IMR-90 (cell line): Measurements from ENCODE around the gene ROR2. TPM values are rescaled to one million over a fixed set of nuclear protein-coding genes. Genes with fewer than 3 reads are reported as not detected.

Source experiments
- ATAC-seq: fragments of 200-7000 bp; cut with Tn5 transposase; 2 replicates; pipeline ENCODE4 v1.9.1; 2020; ENCODE audit warnings: low read depth, mild to moderate bottlenecking, moderate library complexity
- BruUV-seq: library from RNA; stranded (reverse); fragments of 400-500 nt; replicated peaks from 2 replicates; lab custom pipeline; 2021; lab: Mats Ljungman, UMichigan
- CTCF ChIA-PET: fragments of 300-600 bp; formaldehyde crosslinking; extraction: SDS; loops from one replicate; lab custom pipeline; 2021; ENCODE audit warnings: antibody characterized with exemption; lab: Yijun Ruan, JAX
- POLR2A ChIA-PET: fragments of 300-600 bp; sonication (Branson Sonifier 250); formaldehyde crosslinking; loops from one replicate; lab custom pipeline; 2022; ENCODE audit warnings: antibody characterized with exemption; ENCODE audit not compliant: unreplicated experiment; lab: Charles Lee
- DNase-seq: peaks from one replicate; pipeline ENCODE4 v3.0.0; 2013
- H2AFZ ChIP-seq: replicated peaks from 2 replicates; pipeline ENCODE3; 2013; ENCODE audit warnings: low read length, mild to moderate bottlenecking; ENCODE audit not compliant: poor library complexity
- H2AK5ac ChIP-seq: 2 replicates; pipeline ENCODE4 v1.6.1; 2013; ENCODE audit warnings: low read depth, low read length, inconsistent platforms
- H2AK9ac ChIP-seq: replicated peaks from 2 replicates; pipeline ENCODE3; 2013; ENCODE audit warnings: mild to moderate bottlenecking, low read depth, low read length, moderate library complexity; ENCODE audit not compliant: poor library complexity
- H2BK120ac ChIP-seq: 2 replicates; pipeline ENCODE4 v1.6.1; 2013; ENCODE audit warnings: low read depth, low read length, inconsistent platforms
- H2BK15ac ChIP-seq: 3 replicates; pipeline ENCODE4 v1.6.1; 2013; ENCODE audit warnings: low read depth, low read length, inconsistent platforms
- H2BK20ac ChIP-seq: 2 replicates; pipeline ENCODE4 v1.6.1; 2013; ENCODE audit warnings: low read depth, mild to moderate bottlenecking, inconsistent platforms, low read length, moderate library complexity
- H2BK5ac ChIP-seq: 2 replicates; pipeline ENCODE4 v1.6.1; 2013; ENCODE audit warnings: mild to moderate bottlenecking, low read depth, low read length, inconsistent platforms; ENCODE audit not compliant: poor library complexity, severe bottlenecking
- H3K14ac ChIP-seq: replicated peaks from 2 replicates; pipeline ENCODE4 v1.6.1; 2013; ENCODE audit warnings: low read depth, low read length, inconsistent platforms
- H3K18ac ChIP-seq: 2 replicates; pipeline ENCODE4 v1.6.1; 2013; ENCODE audit warnings: low read depth, low read length, control low read depth
- H3K23ac ChIP-seq: 2 replicates; pipeline ENCODE4 v1.6.1; 2013; ENCODE audit warnings: low read depth, low read length, inconsistent platforms
- H3K27ac ChIP-seq: 2 replicates; pipeline ENCODE4 v1.5.1; 2013; ENCODE audit warnings: mild to moderate bottlenecking, control low read depth, low read length; ENCODE audit not compliant: insufficient read depth
- H3K27me3 ChIP-seq: 2 replicates; pipeline ENCODE4 v1.6.1; 2013; ENCODE audit warnings: low read length; ENCODE audit not compliant: control insufficient read depth, insufficient read depth
- H3K36me3 ChIP-seq: 2 replicates; pipeline ENCODE4 v1.6.1; 2013; ENCODE audit warnings: low read length, mixed read lengths; ENCODE audit not compliant: control insufficient read depth, insufficient read depth
- H3K4ac ChIP-seq: 2 replicates; pipeline ENCODE4 v1.6.1; 2013; ENCODE audit warnings: low read depth, low read length, inconsistent platforms
- H3K4me1 ChIP-seq: 2 replicates; pipeline ENCODE4 v1.6.1; 2013; ENCODE audit warnings: low read length, mixed read lengths; ENCODE audit not compliant: control insufficient read depth, insufficient read depth
- H3K4me2 ChIP-seq: 2 replicates; pipeline ENCODE4 v1.6.1; 2013; ENCODE audit warnings: low read depth, mild to moderate bottlenecking, control low read depth, low read length, moderate library complexity
- H3K4me3 ChIP-seq: 2 replicates; pipeline ENCODE4 v1.5.1; 2013; ENCODE audit warnings: low read depth, mild to moderate bottlenecking, control low read depth, low read length, moderate library complexity; ENCODE audit not compliant: insufficient read depth
- H3K56ac ChIP-seq: 2 replicates; pipeline ENCODE4 v1.6.1; 2013; ENCODE audit warnings: low read length, inconsistent platforms; ENCODE audit not compliant: insufficient read depth; ENCODE audit errors: extremely low read depth
- H3K79me1 ChIP-seq, 2 experiments: 2 replicates each; pipeline ENCODE4 v1.6.1; 2013; ENCODE audit warnings: low read length in 2 of 2, inconsistent platforms in 1 of 2, low read depth in 1 of 2
- H3K9ac ChIP-seq: 2 replicates; pipeline ENCODE4 v1.6.1; 2013; ENCODE audit warnings: low read depth, low read length, control low read depth
- H3K9me1 ChIP-seq: 2 replicates; pipeline ENCODE4 v1.6.1; 2013; ENCODE audit warnings: low read length, inconsistent platforms; ENCODE audit not compliant: insufficient read depth
- H3K9me3 ChIP-seq: 2 replicates; pipeline ENCODE4 v1.6.1; 2013; ENCODE audit warnings: low read length; ENCODE audit not compliant: control insufficient read depth, insufficient read depth
- H4K20me1 ChIP-seq: 2 replicates; pipeline ENCODE4 v1.6.1; 2013; ENCODE audit warnings: low read length, inconsistent platforms; ENCODE audit not compliant: insufficient read depth
- H4K5ac ChIP-seq: 2 replicates; pipeline ENCODE4 v1.6.1; 2013; ENCODE audit warnings: mild to moderate bottlenecking, low read depth, low read length, control low read depth
- H4K8ac ChIP-seq, 2 experiments: 2 replicates each; pipeline ENCODE4 v1.6.1; 2013; ENCODE audit warnings: low read depth in 2 of 2, low read length in 2 of 2, control low read depth in 1 of 2, inconsistent platforms in 1 of 2
- H4K91ac ChIP-seq: 2 replicates; pipeline ENCODE4 v1.6.1; 2013; ENCODE audit warnings: low read depth, low read length, inconsistent platforms; ENCODE audit not compliant: insufficient read depth
- BHLHE40 ChIP-seq: fragments of 150-350 bp; IDR thresholded peaks from 2 replicates; pipeline ENCODE4 v1.6.1; 2016; ENCODE audit warnings: mild to moderate bottlenecking, low read depth, low read length
- CEBPB ChIP-seq: IDR thresholded peaks from 2 replicates; pipeline ENCODE4 v1.6.1; 2012; ENCODE audit warnings: low read depth, low read length, improper control_type of control experiment
- CHD1 ChIP-seq: IDR thresholded peaks from 2 replicates; pipeline ENCODE4 v1.6.1; 2012; ENCODE audit warnings: low read depth, low read length, improper control_type of control experiment
- FOS ChIP-seq: fragments of 150-350 bp; IDR thresholded peaks from 2 replicates; pipeline ENCODE4 v1.6.1; 2016; ENCODE audit warnings: low read depth, low read length
- MAFK ChIP-seq: IDR thresholded peaks from 2 replicates; pipeline ENCODE4 v1.6.1; 2012; ENCODE audit warnings: low read depth, low read length, improper control_type of control experiment
- MAZ ChIP-seq: IDR thresholded peaks from 2 replicates; pipeline ENCODE4 v1.6.1; 2012; ENCODE audit warnings: low read depth, mild to moderate bottlenecking, low read length, improper control_type of control experiment, moderate library complexity, borderline replicate concordance
- MXI1 ChIP-seq: IDR thresholded peaks from 2 replicates; pipeline ENCODE4 v1.6.1; 2012; ENCODE audit warnings: low read depth, mild to moderate bottlenecking, low read length, moderate library complexity, borderline replicate concordance
- NFE2L2 ChIP-seq: fragments of 150-350 bp; IDR thresholded peaks from 2 replicates; pipeline ENCODE4 v1.6.1; 2016; ENCODE audit warnings: low read depth, mild to moderate bottlenecking, low read length
- POLR2A ChIP-seq: IDR thresholded peaks from 2 replicates; pipeline ENCODE4 v1.6.1; 2012; ENCODE audit warnings: mild to moderate bottlenecking, low read depth, low read length
- RAD21 ChIP-seq: IDR thresholded peaks from 2 replicates; pipeline ENCODE4 v1.6.1; 2012; ENCODE audit warnings: low read length, improper control_type of control experiment
- RCOR1 ChIP-seq: IDR thresholded peaks from 2 replicates; pipeline ENCODE4 v1.6.1; 2012; ENCODE audit warnings: mild to moderate bottlenecking, low read length, improper control_type of control experiment; ENCODE audit not compliant: insufficient replicate concordance
- RFX5 ChIP-seq: IDR thresholded peaks from 2 replicates; pipeline ENCODE4 v1.8.0; 2012; ENCODE audit warnings: low read depth, mild to moderate bottlenecking, low read length, moderate library complexity
- SMC3 ChIP-seq: fragments of 150-350 bp; IDR thresholded peaks from 2 replicates; pipeline ENCODE4 v1.6.1; 2016; ENCODE audit warnings: low read depth, mild to moderate bottlenecking, antibody characterized with exemption, low read length, moderate library complexity
- WGBS, 2 experiments: methylation state at CpG; one replicate each; pipeline versions ENCODE4 v1.1.5 to v1.1.7; 2013; ENCODE audit warnings: missing lambda C conversion rate in 2 of 2; ENCODE audit not compliant: insufficient read length in 1 of 2; ENCODE audit errors: extremely low coverage in 2 of 2; 5-methylcytosine and 5-hydroxymethylcytosine counted together
- dilution Hi-C: fragments of 300-500 bp; cut with HindIII; formaldehyde crosslinking; loops from one replicate; pipeline ENCODE4 v1.14.3; 2018; ENCODE audit warnings: low sequenced_read_pairs; ENCODE audit not compliant: unreplicated experiment
- in situ Hi-C: fragments of 300-500 bp; cut with MboI; formaldehyde crosslinking; loops from 3 replicates; pipeline ENCODE4 v1.14.3; 2019; ENCODE audit warnings: low sequenced_read_pairs, inconsistent platforms, mixed read lengths
- intact Hi-C: fragments of 100-400 bp; cut with micrococcal nuclease; formaldehyde crosslinking; loops from 2 replicates; pipeline ENCODE4 v1.10.0; 2022
- polyA plus RNA-seq, 3 experiments: library from polyadenylated mRNA; depleted of rRNA; stranded (reverse); fragments of >200 nt; gene quantifications; 2 replicates each; pipeline ENCODE4 v1.2.3, GENCODE V29; 2012; ENCODE audit warnings: low replicate concordance in 1 of 3
- total RNA-seq: library from RNA; depleted of rRNA; stranded (reverse); fragments of >200 nt; gene quantifications from 2 replicates; pipeline ENCODE4 v1.2.3, GENCODE V29; 2012
- TF ChIP-seq, protein P1 (sequence below): fragments of 150-350 bp; IDR thresholded peaks from 2 replicates; pipeline ENCODE4 v1.6.1; 2017; ENCODE audit warnings: mild to moderate bottlenecking, antibody characterized with exemption, low read length, low read depth
- TF ChIP-seq, protein P2 (sequence below): fragments of 150-350 bp; IDR thresholded peaks from 2 replicates; pipeline ENCODE4 v1.6.1; 2016; ENCODE audit warnings: low read depth, mild to moderate bottlenecking, low read length, moderate library complexity, borderline replicate concordance
- TF ChIP-seq, protein P3 (sequence below): conservative IDR thresholded peaks from 2 replicates; pipeline ENCODE4 v1.5.1; 2012; ENCODE audit warnings: mild to moderate bottlenecking, low read depth, low read length, improper control_type of control experiment

Gene ROR2
- total and polyA plus RNA-seq, 2 of the 4 experiments (the other 2 are of a cell fraction) = 2.3 to 4.8 TPM

DNA sequence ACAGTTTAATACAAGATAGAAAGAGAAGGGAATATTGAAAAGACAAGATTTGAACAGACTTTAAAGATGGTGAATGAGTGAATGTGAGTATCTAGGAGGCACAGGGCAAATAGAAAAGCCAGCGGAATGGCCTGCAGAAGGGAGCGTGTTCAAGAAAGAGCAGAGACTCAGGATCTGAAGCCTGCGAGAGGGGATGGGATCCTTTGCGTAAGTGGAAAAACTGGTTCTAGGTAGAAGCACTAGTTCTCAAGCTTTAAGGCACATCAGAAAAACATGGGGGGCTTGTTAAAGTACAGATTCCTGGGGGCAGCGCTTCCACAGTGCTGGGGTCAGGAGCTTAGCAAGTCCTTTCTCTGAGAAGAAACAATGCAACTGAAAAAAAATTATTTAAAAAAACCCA is 431.6 kb downstream of the ROR2 start:
- no peak overlapping the region for H3K4me2 ChIP-seq
- H2AFZ ChIP-seq = no peak overlapping the region
- H4K5ac ChIP-seq = no peak overlapping the region
- intact Hi-C loops = no loop called here
- no peak overlapping the region for H2AK5ac ChIP-seq
- BruUV-seq = no TSS peak
- no peak overlapping the region; the same call in 2 of the 3 replicates for H2BK15ac ChIP-seq
- TF ChIP-seq, protein P1, sequence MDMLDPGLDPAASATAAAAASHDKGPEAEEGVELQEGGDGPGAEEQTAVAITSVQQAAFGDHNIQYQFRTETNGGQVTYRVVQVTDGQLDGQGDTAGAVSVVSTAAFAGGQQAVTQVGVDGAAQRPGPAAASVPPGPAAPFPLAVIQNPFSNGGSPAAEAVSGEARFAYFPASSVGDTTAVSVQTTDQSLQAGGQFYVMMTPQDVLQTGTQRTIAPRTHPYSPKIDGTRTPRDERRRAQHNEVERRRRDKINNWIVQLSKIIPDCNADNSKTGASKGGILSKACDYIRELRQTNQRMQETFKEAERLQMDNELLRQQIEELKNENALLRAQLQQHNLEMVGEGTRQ = no peak
- TF ChIP-seq CEBPB = no peak
- TF ChIP-seq, protein P2, sequence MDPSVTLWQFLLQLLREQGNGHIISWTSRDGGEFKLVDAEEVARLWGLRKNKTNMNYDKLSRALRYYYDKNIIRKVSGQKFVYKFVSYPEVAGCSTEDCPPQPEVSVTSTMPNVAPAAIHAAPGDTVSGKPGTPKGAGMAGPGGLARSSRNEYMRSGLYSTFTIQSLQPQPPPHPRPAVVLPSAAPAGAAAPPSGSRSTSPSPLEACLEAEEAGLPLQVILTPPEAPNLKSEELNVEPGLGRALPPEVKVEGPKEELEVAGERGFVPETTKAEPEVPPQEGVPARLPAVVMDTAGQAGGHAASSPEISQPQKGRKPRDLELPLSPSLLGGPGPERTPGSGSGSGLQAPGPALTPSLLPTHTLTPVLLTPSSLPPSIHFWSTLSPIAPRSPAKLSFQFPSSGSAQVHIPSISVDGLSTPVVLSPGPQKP = no peak
- TF ChIP-seq CHD1 = no peak
- TF ChIP-seq FOS = no peak
- TF ChIP-seq MXI1 = no peak
- TF ChIP-seq RFX5 = no peak
- no peak for TF ChIP-seq BHLHE40
- no peak for TF ChIP-seq NFE2L2
- no peak for TF ChIP-seq POLR2A
- no peak for TF ChIP-seq RCOR1
- TF ChIP-seq RAD21 = no peak
- TF ChIP-seq, protein P3, sequence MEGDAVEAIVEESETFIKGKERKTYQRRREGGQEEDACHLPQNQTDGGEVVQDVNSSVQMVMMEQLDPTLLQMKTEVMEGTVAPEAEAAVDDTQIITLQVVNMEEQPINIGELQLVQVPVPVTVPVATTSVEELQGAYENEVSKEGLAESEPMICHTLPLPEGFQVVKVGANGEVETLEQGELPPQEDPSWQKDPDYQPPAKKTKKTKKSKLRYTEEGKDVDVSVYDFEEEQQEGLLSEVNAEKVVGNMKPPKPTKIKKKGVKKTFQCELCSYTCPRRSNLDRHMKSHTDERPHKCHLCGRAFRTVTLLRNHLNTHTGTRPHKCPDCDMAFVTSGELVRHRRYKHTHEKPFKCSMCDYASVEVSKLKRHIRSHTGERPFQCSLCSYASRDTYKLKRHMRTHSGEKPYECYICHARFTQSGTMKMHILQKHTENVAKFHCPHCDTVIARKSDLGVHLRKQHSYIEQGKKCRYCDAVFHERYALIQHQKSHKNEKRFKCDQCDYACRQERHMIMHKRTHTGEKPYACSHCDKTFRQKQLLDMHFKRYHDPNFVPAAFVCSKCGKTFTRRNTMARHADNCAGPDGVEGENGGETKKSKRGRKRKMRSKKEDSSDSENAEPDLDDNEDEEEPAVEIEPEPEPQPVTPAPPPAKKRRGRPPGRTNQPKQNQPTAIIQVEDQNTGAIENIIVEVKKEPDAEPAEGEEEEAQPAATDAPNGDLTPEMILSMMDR = no peak
- TF ChIP-seq MAFK = no peak
- TF ChIP-seq MAZ = no peak
- no peak for TF ChIP-seq SMC3
- H3K4me1 ChIP-seq = no peaks in the 10 kb centered on the region
- no peak overlapping the region for H3K27ac ChIP-seq
- DNase-seq = no peak
- dilution Hi-C loops = loop anchor here (25.0 kb wide), 1 partner anchor 144 kb away; no protein-coding TSS in a partner anchor
- WGBS, 2 experiments = 100% methylated on average over 1 of the region's 5 CpGs; no CpG with 5 or more reads in 1 of the 2 experiments
- in situ Hi-C loops = no loop called here
- H2BK5ac ChIP-seq = no peak overlapping the region
- H3K79me1 ChIP-seq = no peaks in the 10 kb centered on the region
- no peak overlapping the region for H3K56ac ChIP-seq
- H3K9me3 ChIP-seq = peaks cover 2% of the 10 kb centered on the region; the same call in 1 of the 2 replicates
- H3K23ac ChIP-seq = no peak overlapping the region
- H4K8ac ChIP-seq = no peak overlapping the region
- no peak overlapping the region for H2AK9ac ChIP-seq
- no peak overlapping the region for H3K4me3 ChIP-seq
- H2BK120ac ChIP-seq = no peak overlapping the region
- CTCF ChIA-PET = interaction anchor here (0.9 kb wide), 1 partner anchor 20 kb away, joined by 3 read pairs; no protein-coding TSS in a partner anchor
- no peak for ATAC-seq
- no peak overlapping the region for H2BK20ac ChIP-seq
- no peak overlapping the region for H3K4ac ChIP-seq
- H3K36me3 ChIP-seq = no peaks in the 10 kb centered on the region
- no peak overlapping the region for H4K91ac ChIP-seq
- no peaks in the 10 kb centered on the region for H3K27me3 ChIP-seq
- POLR2A ChIA-PET = no interaction called here
- no peak overlapping the region for H3K18ac ChIP-seq
- H3K9me1 ChIP-seq = no peaks in the 10 kb centered on the region
- H3K14ac ChIP-seq = no peak overlapping the region
- H3K9ac ChIP-seq = no peak overlapping the region
- H4K20me1 ChIP-seq = no peaks in the 10 kb centered on the region
